ENCODE data around the gene RNPC3.
A peak's percentile ranks its signal among the peaks of the same experiment; 100 is the strongest.

The RNPC3 gene

GRCh38 chr1:103525607-103526507, at the start of gene RNPC3 (continued):
- TF ChIP-seq ZNF350 (tag by site-specific recombination; IDR thresholded peaks at IDR 0.05) (no peak), ZEB2 (tag by site-specific recombination; IDR thresholded peaks at IDR 0.05) (peak; percentile 62; the same call in 1 of the 2 replicates), ZNF184 (tag by site-specific recombination; IDR thresholded peaks at IDR 0.05) (no peak), KLF1 (tag by site-specific recombination; IDR thresholded peaks at IDR 0.05) (no peak), ZNF2 (tag by site-specific recombination; IDR thresholded peaks at IDR 0.05) (peak; percentile 44; the same call in 1 of the 2 replicates), CTCF (tag by site-specific recombination; IDR thresholded peaks at IDR 0.05) (peak; percentile 32; the same call in 1 of the 2 replicates), ZNF558 (tag by site-specific recombination; IDR thresholded peaks at IDR 0.05) (peak; percentile 42; the same call in 1 of the 2 replicates), ZNF311 (tag by site-specific recombination; IDR thresholded peaks at IDR 0.05; ENCODE audit: borderline replicate concordance) (no peak), SP3 (tag by site-specific recombination; IDR thresholded peaks at IDR 0.05) (peak; percentile 40), ZNF549 (tag by site-specific recombination; IDR thresholded peaks at IDR 0.05) (no peak), ZNF501 (tag by site-specific recombination; IDR thresholded peaks at IDR 0.05) (0 out of 2 replicates have a peak, but pooled peaks have one; percentile 42), SP2 (tag by site-specific recombination; IDR thresholded peaks at IDR 0.05) (peak; percentile 42)

- no peaks in the 10 kb centered on the region for H3K9me3 ChIP-seq (ENCODE audit: control insufficient read depth, insufficient read depth, low read depth, low read length)
- TF ChIP-seq ZNF155 (tag by site-specific recombination; IDR thresholded peaks at IDR 0.05): no peak
- TF ChIP-seq ZNF549 (tag by site-specific recombination; IDR thresholded peaks at IDR 0.05): no peak
- no peak for TF ChIP-seq ZNF777 (tag by site-specific recombination; IDR thresholded peaks at IDR 0.05; ENCODE audit: borderline replicate concordance)
- TF ChIP-seq ZSCAN5A (tag by site-specific recombination; IDR thresholded peaks at IDR 0.05): no peak
- no peak for TF ChIP-seq MYNN (tag by site-specific recombination; IDR thresholded peaks at IDR 0.05; ENCODE audit: borderline replicate concordance)
- TF ChIP-seq ZNF280D (tag by site-specific recombination; IDR thresholded peaks at IDR 0.05): no peak
- TF ChIP-seq ZNF354C (tag by site-specific recombination; IDR thresholded peaks at IDR 0.05; ENCODE audit: borderline replicate concordance, low read depth): no peak
- no peak for TF ChIP-seq ZNF621 (tag by site-specific recombination; IDR thresholded peaks at IDR 0.05)
- no peak for TF ChIP-seq ZEB2 (tag by site-specific recombination; IDR thresholded peaks at IDR 0.05)
- no peak for TF ChIP-seq KLF16 (tag by site-specific recombination; IDR thresholded peaks at IDR 0.05)
- no peak for TF ChIP-seq ZNF670 (tag by site-specific recombination; IDR thresholded peaks at IDR 0.05; ENCODE audit: low read depth)
- TF ChIP-seq ZNF239 (tag by site-specific recombination; IDR thresholded peaks at IDR 0.05): no peak
- no peak for TF ChIP-seq ZIC2 (tag by site-specific recombination; IDR thresholded peaks at IDR 0.05)
- TF ChIP-seq ZNF529 (tag by site-specific recombination; IDR thresholded peaks at IDR 0.05; ENCODE audit: insufficient replicate concordance): no peak
- TF ChIP-seq PBX3 (CRISPR knock-in tag; IDR thresholded peaks at IDR 0.05): no peak
- no peak for TF ChIP-seq ZBTB6 (tag by site-specific recombination; IDR thresholded peaks at IDR 0.05)
- TF ChIP-seq ZNF600 (tag by site-specific recombination; IDR thresholded peaks at IDR 0.05): no peak
- no peak for TF ChIP-seq ZNF837 (tag by site-specific recombination; IDR thresholded peaks at IDR 0.05)
- H3K36me3 ChIP-seq (ENCODE audit: control insufficient read depth in 2 of 2, insufficient read depth in 1 of 2, low read length in 2 of 2): no peaks in the 10 kb centered on the region
- no peak overlapping the region for H3K27ac ChIP-seq (ENCODE audit: extremely low read depth, low read depth, low read length)
- POLR2A ChIA-PET: no interaction called here
- CTCF ChIA-PET: no interaction called here
- H3K4me3 ChIP-seq (ENCODE audit: low read depth, low read length): no peak overlapping the region
- no peaks in the 10 kb centered on the region for H3K4me1 ChIP-seq (ENCODE audit: control insufficient read depth, insufficient read depth, low read length)
These were observed 48.4 kb upstream of the RNPC3 start for GRCh38 chr1:103477101-103477500.

Measured in HEK293 (cell line).